SK-N-SH treated with all-trans-retinoic acid at 6 μM for 48 hours (cell line): ENCODE measurements around the gene STOM.

Source experiments
- ATAC-seq: fragments of 200-7000 bp; cut with Tn5 transposase; 3 replicates; pipeline ENCODE4 v1.9.1; 2020; ENCODE audit warnings: mild to moderate bottlenecking, moderate library complexity
- ARNTL ChIP-seq: fragments of 450-650 bp; formaldehyde crosslinking; IDR thresholded peaks from 2 replicates; pipeline ENCODE4 v1.5.0; 2020; ENCODE audit warnings: low read depth, mild to moderate bottlenecking, moderate library complexity, borderline replicate concordance
- BACH2 ChIP-seq: fragments of 250-450 bp; sonication (Bioruptor Pico); IDR thresholded peaks from 2 replicates; pipeline ENCODE4 v1.9.0; 2021; ENCODE audit warnings: mild to moderate bottlenecking, borderline replicate concordance
- CREB5 ChIP-seq: fragments of 250-450 bp; sonication (Bioruptor Pico); IDR thresholded peaks from 2 replicates; pipeline ENCODE4 v1.5.1; 2020; ENCODE audit warnings: low read depth, mild to moderate bottlenecking, moderate library complexity
- CSDC2 ChIP-seq: fragments of 250-450 bp; sonication (Bioruptor Pico); IDR thresholded peaks from 2 replicates; pipeline ENCODE4 v1.5.0; 2020; ENCODE audit warnings: mild to moderate bottlenecking, moderate library complexity
- CSRNP3 ChIP-seq: fragments of 250-450 bp; sonication (Bioruptor Pico); IDR thresholded peaks from 2 replicates; pipeline ENCODE4 v1.5.1; 2021; ENCODE audit warnings: mild to moderate bottlenecking, moderate library complexity
- ESRRG ChIP-seq: fragments of 250-450 bp; sonication (Bioruptor Pico); IDR thresholded peaks from 2 replicates; pipeline ENCODE4 v1.6.1; 2021; ENCODE audit warnings: mild to moderate bottlenecking
- GLIS3 ChIP-seq: fragments of 250-450 bp; sonication (Bioruptor Pico); IDR thresholded peaks from 2 replicates; pipeline ENCODE4 v1.5.0; 2020; ENCODE audit warnings: mild to moderate bottlenecking, moderate library complexity
- OSR1 ChIP-seq: fragments of 250-450 bp; sonication (Bioruptor Pico); IDR thresholded peaks from 2 replicates; pipeline ENCODE4 v1.8.0; 2022; ENCODE audit warnings: moderate library complexity, mild to moderate bottlenecking, inconsistent platforms
- PATZ1 ChIP-seq: fragments of 250-450 bp; sonication (Bioruptor Pico); IDR thresholded peaks from 2 replicates; pipeline ENCODE4 v1.8.0; 2020; ENCODE audit warnings: mild to moderate bottlenecking, moderate library complexity, borderline replicate concordance
- POU6F1 ChIP-seq: fragments of 250-450 bp; sonication (Bioruptor Pico); IDR thresholded peaks from 2 replicates; pipeline ENCODE4 v1.8.0; 2021; ENCODE audit warnings: low read depth, mild to moderate bottlenecking, moderate library complexity, borderline replicate concordance
- PPARA ChIP-seq: fragments of 250-450 bp; sonication (Bioruptor Pico); IDR thresholded peaks from 2 replicates; pipeline ENCODE4 v1.5.0; 2020; ENCODE audit warnings: mild to moderate bottlenecking, borderline replicate concordance
- RARB ChIP-seq: fragments of 250-450 bp; sonication (Bioruptor Pico); IDR thresholded peaks from 2 replicates; pipeline ENCODE4 v1.8.0; 2021; ENCODE audit warnings: mild to moderate bottlenecking, moderate library complexity
- SNAI2 ChIP-seq: fragments of 250-450 bp; sonication (Bioruptor Pico); IDR thresholded peaks from 2 replicates; pipeline ENCODE4 v1.5.0; 2020; ENCODE audit warnings: mild to moderate bottlenecking, moderate library complexity
- TCF4 ChIP-seq: fragments of 250-450 bp; sonication (Bioruptor Pico); IDR thresholded peaks from 2 replicates; pipeline ENCODE4 v1.8.0; 2021; ENCODE audit warnings: mild to moderate bottlenecking, moderate library complexity, borderline replicate concordance
- TOX ChIP-seq: fragments of 250-450 bp; sonication (Bioruptor Pico); IDR thresholded peaks from 2 replicates; pipeline ENCODE4 v1.8.0; 2021; ENCODE audit warnings: mild to moderate bottlenecking, moderate library complexity, borderline replicate concordance
- ZC3H10 ChIP-seq: fragments of 250-450 bp; sonication (Bioruptor Pico); IDR thresholded peaks from 2 replicates; pipeline ENCODE4 v1.5.1; 2021; ENCODE audit warnings: mild to moderate bottlenecking, moderate library complexity
- ZFP3 ChIP-seq: fragments of 250-450 bp; sonication (Bioruptor Pico); IDR thresholded peaks from 2 replicates; pipeline ENCODE4 v1.5.0; 2020; ENCODE audit warnings: mild to moderate bottlenecking, moderate library complexity
- ZNF565 ChIP-seq: fragments of 450-650 bp; formaldehyde crosslinking; conservative IDR thresholded peaks from 2 replicates; pipeline ENCODE4 v1.5.0; 2020; ENCODE audit warnings: low read depth, mild to moderate bottlenecking, moderate library complexity
- ZNF70 ChIP-seq: fragments of 450-650 bp; formaldehyde crosslinking; IDR thresholded peaks from 2 replicates; pipeline ENCODE4 v1.5.0; 2020; ENCODE audit warnings: mild to moderate bottlenecking, moderate library complexity
- ZNF8 ChIP-seq: fragments of 450-650 bp; formaldehyde crosslinking; IDR thresholded peaks from 2 replicates; pipeline ENCODE4 v1.5.0; 2020; ENCODE audit warnings: mild to moderate bottlenecking, moderate library complexity
- TF ChIP-seq, protein P1 (sequence below): fragments of 250-450 bp; sonication (Bioruptor Pico); IDR thresholded peaks from 2 replicates; pipeline ENCODE4 v1.5.0; 2020; ENCODE audit warnings: mild to moderate bottlenecking, moderate library complexity

Gene STOM

GRCh38 chr9:121339437-121339836 lies 30.6 kb downstream of the STOM start:
- no peak for TF ChIP-seq ZNF8 (CRISPR knock-in tag)
- TF ChIP-seq ZC3H10 (CRISPR knock-in tag) = no peak
- TF ChIP-seq, all 23 proteins: peak for 0
- no peak for ATAC-seq

DNA sequence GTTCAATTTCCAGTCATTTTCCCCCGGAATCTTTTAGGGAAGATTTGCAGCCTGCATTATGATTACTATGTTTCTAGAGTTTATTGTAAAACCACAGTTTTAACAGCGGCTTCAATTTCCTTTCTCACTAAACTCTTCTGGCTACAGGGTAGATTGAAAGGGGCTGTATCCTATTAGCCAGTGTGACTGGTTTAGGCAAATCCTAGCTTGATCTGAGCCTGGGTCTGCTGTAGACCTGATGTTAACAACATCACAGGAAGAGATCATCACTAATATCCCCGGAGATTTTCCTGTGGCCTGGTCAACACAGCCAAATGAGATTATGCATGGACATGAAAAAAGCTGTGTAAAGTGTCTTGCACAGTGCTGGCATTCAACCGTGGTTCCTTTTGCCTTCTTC lies 33.4 kb downstream of the STOM start:
- no peak for ATAC-seq
- TF ChIP-seq SNAI2 = no peak
- no peak for TF ChIP-seq ZNF565 (CRISPR knock-in tag)
- no peak for TF ChIP-seq ARNTL (CRISPR knock-in tag)
- no peak for TF ChIP-seq BACH2 (CRISPR knock-in tag)
- TF ChIP-seq RARB (CRISPR knock-in tag) = no peak
- TF ChIP-seq OSR1 (CRISPR knock-in tag) = no peak
- TF ChIP-seq ESRRG (CRISPR knock-in tag) = no peak
- TF ChIP-seq, protein P1, sequence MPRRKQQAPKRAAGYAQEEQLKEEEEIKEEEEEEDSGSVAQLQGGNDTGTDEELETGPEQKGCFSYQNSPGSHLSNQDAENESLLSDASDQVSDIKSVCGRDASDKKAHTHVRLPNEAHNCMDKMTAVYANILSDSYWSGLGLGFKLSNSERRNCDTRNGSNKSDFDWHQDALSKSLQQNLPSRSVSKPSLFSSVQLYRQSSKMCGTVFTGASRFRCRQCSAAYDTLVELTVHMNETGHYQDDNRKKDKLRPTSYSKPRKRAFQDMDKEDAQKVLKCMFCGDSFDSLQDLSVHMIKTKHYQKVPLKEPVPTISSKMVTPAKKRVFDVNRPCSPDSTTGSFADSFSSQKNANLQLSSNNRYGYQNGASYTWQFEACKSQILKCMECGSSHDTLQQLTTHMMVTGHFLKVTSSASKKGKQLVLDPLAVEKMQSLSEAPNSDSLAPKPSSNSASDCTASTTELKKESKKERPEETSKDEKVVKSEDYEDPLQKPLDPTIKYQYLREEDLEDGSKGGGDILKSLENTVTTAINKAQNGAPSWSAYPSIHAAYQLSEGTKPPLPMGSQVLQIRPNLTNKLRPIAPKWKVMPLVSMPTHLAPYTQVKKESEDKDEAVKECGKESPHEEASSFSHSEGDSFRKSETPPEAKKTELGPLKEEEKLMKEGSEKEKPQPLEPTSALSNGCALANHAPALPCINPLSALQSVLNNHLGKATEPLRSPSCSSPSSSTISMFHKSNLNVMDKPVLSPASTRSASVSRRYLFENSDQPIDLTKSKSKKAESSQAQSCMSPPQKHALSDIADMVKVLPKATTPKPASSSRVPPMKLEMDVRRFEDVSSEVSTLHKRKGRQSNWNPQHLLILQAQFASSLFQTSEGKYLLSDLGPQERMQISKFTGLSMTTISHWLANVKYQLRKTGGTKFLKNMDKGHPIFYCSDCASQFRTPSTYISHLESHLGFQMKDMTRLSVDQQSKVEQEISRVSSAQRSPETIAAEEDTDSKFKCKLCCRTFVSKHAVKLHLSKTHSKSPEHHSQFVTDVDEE = no peak
- TF ChIP-seq CREB5 (CRISPR knock-in tag) = no peak
- no peak for TF ChIP-seq TOX (CRISPR knock-in tag)
- no peak for TF ChIP-seq GLIS3 (CRISPR knock-in tag)
- TF ChIP-seq ZNF70 (CRISPR knock-in tag) = no peak
- no peak for TF ChIP-seq ZC3H10 (CRISPR knock-in tag)

- no peak for ATAC-seq
- TF ChIP-seq, protein P1 = no peak
- no peak for TF ChIP-seq ARNTL (CRISPR knock-in tag)
- no peak for TF ChIP-seq CSRNP3 (CRISPR knock-in tag)
- no peak for TF ChIP-seq OSR1 (CRISPR knock-in tag)
- no peak for TF ChIP-seq TCF4
- no peak for TF ChIP-seq ZFP3 (CRISPR knock-in tag)
- TF ChIP-seq PATZ1 = no peak
- no peak for TF ChIP-seq TOX (CRISPR knock-in tag)
- no peak for TF ChIP-seq ZC3H10 (CRISPR knock-in tag)
- no peak for TF ChIP-seq CSDC2
- TF ChIP-seq CREB5 (CRISPR knock-in tag) = no peak
- no peak for TF ChIP-seq ESRRG (CRISPR knock-in tag)
- TF ChIP-seq BACH2 (CRISPR knock-in tag) = no peak
- no peak for TF ChIP-seq SNAI2
- TF ChIP-seq POU6F1 (CRISPR knock-in tag) = no peak
- TF ChIP-seq ZNF565 (CRISPR knock-in tag) = no peak
- no peak for TF ChIP-seq PPARA (CRISPR knock-in tag)
These were observed 35.9 kb downstream of the STOM start for GRCh38 chr9:121333950-121334773.
